WERI-Rb-1 (cell line): ENCODE results near the gene JOSD1.

Experiments used
- DNase-seq: peaks from one replicate; pipeline ENCODE4 v3.0.0-alpha.2; 2020
- H3K27ac ChIP-seq: fragments of 250-450 bp; sonication (Bioruptor Pico); 2 replicates; pipeline ENCODE4 v1.5.1; 2020; ENCODE audit warnings: mild to moderate bottlenecking, moderate library complexity
- H3K27me3 ChIP-seq: fragments of 250-450 bp; sonication (Bioruptor Pico); 2 replicates; pipeline ENCODE4 v1.5.1; 2021; ENCODE audit warnings: mild to moderate bottlenecking, low read depth, moderate library complexity; ENCODE audit not compliant: insufficient read depth, severe bottlenecking
- H3K36me3 ChIP-seq: fragments of 250-450 bp; sonication (Bioruptor Pico); 2 replicates; pipeline ENCODE4 v1.5.1; 2020; ENCODE audit warnings: mild to moderate bottlenecking, moderate library complexity
- H3K4me3 ChIP-seq: 2 replicates; pipeline ENCODE4 v1.5.1; 2011; ENCODE audit warnings: low read depth, mild to moderate bottlenecking, control low read depth, low read length
- H3K9me3 ChIP-seq: fragments of 250-450 bp; sonication (Bioruptor Pico); 2 replicates; pipeline ENCODE4 v1.5.1; 2021; ENCODE audit warnings: mild to moderate bottlenecking, moderate library complexity; ENCODE audit not compliant: severe bottlenecking
- TF ChIP-seq, protein P1 (sequence below): IDR thresholded peaks from 2 replicates; pipeline ENCODE4 v1.5.1; 2011; ENCODE audit warnings: low read depth, mild to moderate bottlenecking, control low read depth, inconsistent platforms, low read length

JOSD1 gene

DNA sequence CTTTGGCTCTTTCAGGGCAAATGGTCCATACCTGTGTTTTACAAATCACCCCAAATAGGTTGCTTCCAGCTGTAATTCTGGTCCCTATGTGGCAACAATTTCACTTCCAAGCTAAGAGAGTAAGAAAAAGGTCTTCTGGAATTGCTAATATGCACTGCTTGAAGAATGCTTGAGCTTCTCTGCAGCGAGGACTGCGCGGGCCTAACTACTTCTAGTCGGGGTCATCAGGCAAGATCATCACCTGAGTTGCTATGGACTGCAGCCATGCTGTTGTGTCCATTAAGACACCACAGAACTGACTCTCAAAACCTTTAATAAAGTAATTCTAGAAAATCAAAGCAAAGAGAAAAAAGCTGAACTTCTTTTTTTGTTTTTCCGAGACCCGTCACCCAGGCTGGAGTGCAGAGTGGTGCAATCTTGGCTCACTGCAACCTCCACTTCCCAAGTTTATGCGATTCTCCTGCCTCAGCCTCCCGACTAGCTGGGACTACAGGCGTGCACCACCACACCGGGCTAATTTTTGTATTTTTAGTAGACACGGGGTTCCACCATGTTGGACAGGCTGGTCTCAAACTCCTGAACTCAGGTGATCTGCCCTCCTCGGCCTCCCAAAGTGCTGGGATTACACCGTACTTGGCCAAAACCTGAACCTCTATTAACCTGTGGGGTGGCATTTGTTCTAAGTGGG lies 2.2 kb downstream of the JOSD1 start:
- H3K27ac ChIP-seq = no peak overlapping the region
- DNase-seq = no peak
- H3K36me3 ChIP-seq = peaks cover 40% of the 10 kb centered on the region
- H3K9me3 ChIP-seq = no peaks in the 10 kb centered on the region
- H3K4me3 ChIP-seq = no peak overlapping the region
- H3K27me3 ChIP-seq = no peaks in the 10 kb centered on the region
- TF ChIP-seq, protein P1, sequence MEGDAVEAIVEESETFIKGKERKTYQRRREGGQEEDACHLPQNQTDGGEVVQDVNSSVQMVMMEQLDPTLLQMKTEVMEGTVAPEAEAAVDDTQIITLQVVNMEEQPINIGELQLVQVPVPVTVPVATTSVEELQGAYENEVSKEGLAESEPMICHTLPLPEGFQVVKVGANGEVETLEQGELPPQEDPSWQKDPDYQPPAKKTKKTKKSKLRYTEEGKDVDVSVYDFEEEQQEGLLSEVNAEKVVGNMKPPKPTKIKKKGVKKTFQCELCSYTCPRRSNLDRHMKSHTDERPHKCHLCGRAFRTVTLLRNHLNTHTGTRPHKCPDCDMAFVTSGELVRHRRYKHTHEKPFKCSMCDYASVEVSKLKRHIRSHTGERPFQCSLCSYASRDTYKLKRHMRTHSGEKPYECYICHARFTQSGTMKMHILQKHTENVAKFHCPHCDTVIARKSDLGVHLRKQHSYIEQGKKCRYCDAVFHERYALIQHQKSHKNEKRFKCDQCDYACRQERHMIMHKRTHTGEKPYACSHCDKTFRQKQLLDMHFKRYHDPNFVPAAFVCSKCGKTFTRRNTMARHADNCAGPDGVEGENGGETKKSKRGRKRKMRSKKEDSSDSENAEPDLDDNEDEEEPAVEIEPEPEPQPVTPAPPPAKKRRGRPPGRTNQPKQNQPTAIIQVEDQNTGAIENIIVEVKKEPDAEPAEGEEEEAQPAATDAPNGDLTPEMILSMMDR = no peak

DNA sequence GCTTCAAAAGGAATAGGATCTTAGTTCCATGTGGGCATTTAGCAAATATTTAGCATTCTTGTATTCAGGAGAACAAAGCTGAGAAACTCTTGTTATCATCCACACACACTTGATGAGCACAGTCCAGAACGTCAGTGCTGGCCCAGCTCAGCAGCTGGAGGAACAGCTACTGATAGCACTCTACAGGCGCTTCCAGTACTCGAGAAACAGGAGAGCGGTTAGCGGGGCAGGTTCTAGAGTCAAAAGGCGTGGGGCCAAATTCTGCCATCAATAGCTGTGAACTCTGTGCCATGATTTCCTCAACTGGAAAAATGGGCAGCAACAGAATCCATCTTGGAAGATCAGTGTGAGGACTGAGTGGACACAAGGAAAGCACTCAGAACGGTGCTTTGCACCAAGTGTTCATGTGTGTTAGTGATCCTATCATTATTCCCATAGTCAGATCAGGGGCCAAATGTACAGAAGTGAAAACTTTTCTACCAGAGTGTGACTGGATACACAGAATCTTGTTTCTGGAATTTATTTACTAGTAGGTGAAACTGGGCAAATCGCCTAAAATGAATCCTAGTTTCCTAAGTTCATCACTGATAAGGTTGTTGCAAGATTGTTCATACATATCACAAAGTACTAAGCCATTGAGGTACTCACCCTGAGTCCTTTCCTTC lies 3.2 kb downstream of the JOSD1 start:
- Histone ChIP-seq H3K9me3 (no peaks in the 10 kb centered on the region), H3K27me3 (no peaks in the 10 kb centered on the region), H3K4me3 (no peak overlapping the region), H3K27ac (no peak overlapping the region), H3K36me3 (peaks cover 48% of the 10 kb centered on the region)
- DNase-seq = no peak
- TF ChIP-seq, protein P1 = no peak

DNA sequence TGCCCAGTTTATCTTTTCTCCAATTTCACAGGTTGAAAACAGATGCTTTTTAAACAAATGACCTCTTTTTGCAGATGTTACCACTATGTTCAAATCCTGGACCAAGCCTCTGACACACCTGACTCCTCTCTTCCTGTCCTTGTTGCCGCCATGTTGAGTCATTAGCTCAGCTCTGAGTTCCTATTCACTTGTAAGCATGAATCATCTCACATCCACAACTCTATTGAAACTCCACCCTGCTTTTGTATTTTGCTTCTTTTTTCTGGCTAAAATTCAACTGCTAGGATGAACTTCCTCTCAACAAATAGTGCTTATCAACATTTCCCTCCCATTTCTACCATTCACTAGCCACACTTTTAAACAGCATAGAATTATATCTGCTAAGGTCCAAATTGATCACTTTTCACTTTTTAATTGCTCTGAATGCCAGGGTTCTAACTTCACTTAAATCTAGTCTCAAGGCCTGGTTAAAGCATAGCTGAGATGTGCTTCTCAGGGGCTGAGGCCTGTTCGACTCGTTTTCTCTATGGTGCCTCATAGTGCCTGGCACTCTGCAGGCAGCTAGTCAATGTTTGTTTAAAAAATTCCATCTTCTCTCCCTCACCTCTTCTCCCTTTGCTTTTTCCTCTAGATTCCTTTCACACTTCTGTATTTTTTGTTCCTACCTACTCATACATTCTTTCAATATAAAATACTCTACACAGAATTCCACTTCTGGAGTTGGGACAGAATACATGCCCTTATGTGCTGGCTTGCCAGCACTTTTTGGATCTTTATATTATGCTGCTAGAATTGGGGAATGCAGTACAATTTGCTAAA lies 3.9 kb downstream of the JOSD1 start:
- no peaks in the 10 kb centered on the region for H3K27me3 ChIP-seq
- H3K27ac ChIP-seq = no peak overlapping the region
- TF ChIP-seq, protein P1 = no peak
- H3K4me3 ChIP-seq = no peak overlapping the region
- peaks cover 48% of the 10 kb centered on the region for H3K36me3 ChIP-seq
- no peak for DNase-seq
- H3K9me3 ChIP-seq = no peaks in the 10 kb centered on the region

DNA sequence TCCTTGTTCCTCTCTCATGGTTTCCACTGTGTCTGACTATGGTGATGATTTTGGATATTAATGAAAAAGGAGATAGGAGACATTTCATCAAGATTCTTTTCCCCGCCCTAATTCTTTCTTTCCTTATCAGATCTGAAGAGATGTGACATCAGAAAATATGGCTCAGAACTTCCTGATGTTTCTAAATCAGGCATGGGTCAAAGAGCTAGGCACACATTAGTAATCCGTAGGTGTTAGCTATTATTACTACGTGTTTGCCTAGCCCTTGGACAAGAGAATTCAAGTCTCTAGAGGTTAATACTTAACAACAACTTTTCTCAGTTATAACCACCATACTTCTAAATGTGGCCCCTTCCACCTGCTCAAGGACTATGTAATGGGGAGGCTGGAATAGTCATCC lies 5.8 kb downstream of the JOSD1 start:
- H3K9me3 ChIP-seq = no peaks in the 10 kb centered on the region
- no peaks in the 10 kb centered on the region for H3K27me3 ChIP-seq
- no peak for DNase-seq
- H3K27ac ChIP-seq = no peak overlapping the region
- TF ChIP-seq, protein P1 = no peak
- H3K36me3 ChIP-seq = peaks cover 48% of the 10 kb centered on the region
- H3K4me3 ChIP-seq = no peak overlapping the region

DNA sequence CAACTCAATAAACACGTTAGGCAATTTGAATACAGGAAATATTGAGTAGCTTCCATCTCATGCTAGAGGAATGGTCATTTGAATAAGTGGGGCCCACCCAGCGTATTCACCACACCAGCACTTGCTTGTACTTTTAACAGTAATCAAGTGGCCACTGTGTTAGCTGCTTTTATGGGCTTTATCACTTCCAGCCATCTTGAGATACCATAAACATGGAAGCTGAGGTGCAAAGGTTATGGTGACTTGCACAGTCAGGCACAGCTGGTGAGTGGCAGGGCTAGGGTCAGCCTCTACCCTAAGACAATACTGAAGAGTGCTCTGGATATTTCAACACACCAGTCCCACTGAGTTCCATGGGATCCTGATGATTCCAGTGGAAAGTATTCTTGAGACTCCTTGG lies 6.7 kb downstream of the JOSD1 start:
- no peak for DNase-seq
- Histone ChIP-seq H3K9me3 (no peaks in the 10 kb centered on the region), H3K4me3 (no peak overlapping the region), H3K27ac (no peak overlapping the region), H3K36me3 (peaks cover 45% of the 10 kb centered on the region), H3K27me3 (no peaks in the 10 kb centered on the region)
- TF ChIP-seq, protein P1 = no peak
